Mesenchymal stem cell (in vitro differentiated cells and primary cell): ENCODE data around the gene TTC22.

ENCODE experiments used
- DNase-seq: peaks from one replicate; pipeline ENCODE4 v3.0.0-alpha.2; 2013
- H2AFZ ChIP-seq: one replicate; pipeline ENCODE4 v1.6.1; 2013; ENCODE audit warnings: low read depth, mild to moderate bottlenecking, control low read depth, inconsistent platforms, low read length, moderate library complexity
- H2AK5ac ChIP-seq: 2 replicates; pipeline ENCODE4 v1.6.1; 2013; ENCODE audit warnings: low read length, moderate library complexity, mild to moderate bottlenecking, inconsistent platforms; ENCODE audit not compliant: severe bottlenecking
- H2BK120ac ChIP-seq: one replicate; pipeline ENCODE4 v1.6.1; 2013; ENCODE audit warnings: low read depth, mild to moderate bottlenecking, inconsistent platforms, low read length, moderate library complexity
- H2BK12ac ChIP-seq, 2 experiments: one replicate each; pipeline ENCODE4 v1.6.1; 2013; ENCODE audit warnings: inconsistent platforms in 2 of 2, low read length in 2 of 2, mild to moderate bottlenecking in 2 of 2, moderate library complexity in 2 of 2, control low read depth in 1 of 2
- H2BK15ac ChIP-seq: one replicate; pipeline ENCODE4 v1.6.1; 2013; ENCODE audit warnings: mild to moderate bottlenecking, low read depth, inconsistent platforms; ENCODE audit not compliant: poor library complexity, severe bottlenecking
- H2BK5ac ChIP-seq: 2 replicates; pipeline ENCODE4 v1.6.1; 2013; ENCODE audit warnings: low read depth, mild to moderate bottlenecking, low read length, control low read depth, inconsistent platforms; ENCODE audit not compliant: poor library complexity, severe bottlenecking
- H3K14ac ChIP-seq, 2 experiments: one replicate each; pipeline ENCODE4 v1.6.1; 2013; ENCODE audit warnings: inconsistent platforms in 2 of 2, low read length in 2 of 2, control low read depth in 1 of 2, mild to moderate bottlenecking in 1 of 2, moderate library complexity in 1 of 2
- H3K18ac ChIP-seq, 2 experiments: one replicate each; pipeline ENCODE4 v1.6.1; 2013; ENCODE audit warnings: inconsistent platforms in 2 of 2, low read length in 2 of 2, control low read depth in 1 of 2, low read depth in 1 of 2, mild to moderate bottlenecking in 1 of 2
- H3K23ac ChIP-seq, 2 experiments: one replicate each; pipeline ENCODE4 v1.6.1; 2013; ENCODE audit warnings: inconsistent platforms in 2 of 2, low read length in 2 of 2, mild to moderate bottlenecking in 2 of 2, moderate library complexity in 2 of 2, control low read depth in 1 of 2
- H3K27ac ChIP-seq: 2 replicates; pipeline ENCODE4 v1.5.1; 2013; ENCODE audit warnings: mild to moderate bottlenecking, moderate library complexity, low read length, control low read depth, inconsistent platforms; ENCODE audit not compliant: poor library complexity, severe bottlenecking
- H3K27me3 ChIP-seq, 2 experiments: 2 replicates each; pipeline versions ENCODE4 v1.6.1 to v1.7.0; 2013; ENCODE audit warnings: low read length in 2 of 2, mild to moderate bottlenecking in 2 of 2, moderate library complexity in 2 of 2, control low read depth in 1 of 2, inconsistent platforms in 1 of 2; ENCODE audit not compliant: control insufficient read depth in 1 of 2, insufficient read depth in 1 of 2
- H3K36me3 ChIP-seq, 2 experiments: 2 replicates each; pipeline versions ENCODE4 v1.6.1 to v1.7.0; 2013; ENCODE audit warnings: low read length in 2 of 2, control low read depth in 1 of 2, inconsistent platforms in 1 of 2, low read depth in 1 of 2, mild to moderate bottlenecking in 1 of 2; ENCODE audit not compliant: insufficient read depth in 2 of 2, control insufficient read depth in 1 of 2
- H3K4ac ChIP-seq, 2 experiments: one replicate each; pipeline ENCODE4 v1.6.1; 2013; ENCODE audit warnings: inconsistent platforms in 2 of 2, low read length in 2 of 2, mild to moderate bottlenecking in 2 of 2, moderate library complexity in 2 of 2, control low read depth in 1 of 2, low read depth in 1 of 2
- H3K4me1 ChIP-seq: 2 replicates; pipeline ENCODE4 v1.6.1; 2013; ENCODE audit warnings: low read depth, low read length, control low read depth; ENCODE audit not compliant: control insufficient read depth, insufficient read depth
- H3K4me2 ChIP-seq: 2 replicates; pipeline ENCODE4 v1.6.1; 2013; ENCODE audit warnings: low read length, mild to moderate bottlenecking, inconsistent platforms; ENCODE audit not compliant: poor library complexity, severe bottlenecking
- H3K4me3 ChIP-seq, 2 experiments: 2 replicates each; pipeline versions ENCODE4 v1.5.1 to v1.7.0; 2013; ENCODE audit warnings: low read length in 2 of 2, mild to moderate bottlenecking in 2 of 2, control low read depth in 1 of 2, low read depth in 1 of 2; ENCODE audit not compliant: insufficient read depth in 1 of 2
- H3K79me1 ChIP-seq: replicated peaks from 2 replicates; pipeline ENCODE4 v1.6.1; 2013; ENCODE audit warnings: mild to moderate bottlenecking, control low read depth, low read length, inconsistent platforms; ENCODE audit not compliant: poor library complexity, severe bottlenecking
- H3K9ac ChIP-seq: 2 replicates; pipeline ENCODE4 v1.7.0; 2013; ENCODE audit warnings: mild to moderate bottlenecking, low read length, moderate library complexity
- H3K9me3 ChIP-seq: 2 replicates; pipeline ENCODE4 v1.7.0; 2013; ENCODE audit warnings: mild to moderate bottlenecking, low read length; ENCODE audit not compliant: control insufficient read depth
- H4K8ac ChIP-seq: one replicate; pipeline ENCODE4 v1.6.1; 2013; ENCODE audit warnings: inconsistent platforms, mild to moderate bottlenecking, low read length, moderate library complexity
- H4K91ac ChIP-seq: one replicate; pipeline ENCODE4 v1.6.1; 2013; ENCODE audit warnings: mild to moderate bottlenecking, low read length, inconsistent platforms
- WGBS: methylation state at CpG from one replicate; pipeline ENCODE4 v1.1.7; 2013; ENCODE audit warnings: mixed read lengths; 5-methylcytosine and 5-hydroxymethylcytosine counted together

Gene TTC22

DNA sequence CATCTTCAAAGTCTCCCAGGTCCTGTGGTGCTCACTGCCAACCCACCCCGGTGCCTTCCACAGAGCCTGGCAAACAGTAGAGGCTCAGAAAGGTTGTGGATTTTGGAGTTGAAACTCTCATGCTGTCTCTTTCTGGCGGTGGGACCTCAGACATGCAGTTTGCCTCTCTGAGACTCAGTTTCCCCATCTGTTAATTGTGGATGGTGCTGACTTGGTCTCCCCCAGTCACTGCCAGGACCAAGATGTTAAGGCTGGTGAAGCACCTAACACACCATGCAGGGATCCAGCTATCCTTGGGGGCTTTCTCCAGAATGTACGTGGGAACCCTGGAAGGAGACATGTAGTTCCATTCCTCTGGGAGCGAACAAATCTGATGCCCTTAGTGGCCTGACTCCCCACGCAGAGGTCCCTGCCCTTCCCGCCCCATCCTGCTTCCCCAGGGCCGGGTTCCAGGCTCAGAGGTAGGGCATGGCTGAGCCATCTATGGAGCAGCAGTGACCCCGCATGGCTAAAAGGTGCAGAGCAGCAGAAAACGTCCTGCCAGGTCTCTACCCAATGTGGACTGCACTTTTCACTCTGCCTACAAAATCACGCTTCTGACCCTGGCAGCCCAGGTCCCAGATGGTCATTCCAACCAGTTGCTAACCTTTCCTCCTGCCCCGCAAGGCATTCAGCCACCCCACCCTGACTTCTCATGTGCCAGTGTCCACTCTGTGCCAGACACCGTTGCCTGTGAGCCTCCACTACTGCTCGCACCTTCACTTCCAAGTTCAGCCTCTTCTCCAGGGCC, 9.2 kb upstream of the TTC22 start:
- no peak overlapping the region for H3K18ac ChIP-seq
- H2BK120ac ChIP-seq: no peak overlapping the region
- H3K9me3 ChIP-seq: no peaks in the 10 kb centered on the region
- H3K27ac ChIP-seq: no peak overlapping the region
- H2BK15ac ChIP-seq: no peak overlapping the region
- H2BK5ac ChIP-seq: no peak overlapping the region
- no peaks in the 10 kb centered on the region for H3K79me1 ChIP-seq
- no peak overlapping the region for H2AFZ ChIP-seq
- H3K23ac ChIP-seq: no peak overlapping the region
- no peak overlapping the region for H3K4me3 ChIP-seq
- WGBS: 38% methylated on average over 13 of the region's 13 CpGs
- H4K91ac ChIP-seq: peak overlapping the region; percentile 6
- no peaks in the 10 kb centered on the region for H3K36me3 ChIP-seq
- peak overlapping the region; percentile 48 for H3K9ac ChIP-seq
- H3K4ac ChIP-seq: no peak overlapping the region
- H3K4me2 ChIP-seq: no peak overlapping the region
- H4K8ac ChIP-seq: no peak overlapping the region
- H3K4me1 ChIP-seq: peaks cover 12% of the 10 kb centered on the region
- H3K27me3 ChIP-seq: peaks cover 8 to 11% of the 10 kb centered on the region in 2 experiments
- H3K14ac ChIP-seq: peak overlapping the region in 1 of 2 experiments; percentile 4
- peak; percentile 56 for DNase-seq
- no peak overlapping the region for H2BK12ac ChIP-seq
- no peak overlapping the region for H2AK5ac ChIP-seq

DNA sequence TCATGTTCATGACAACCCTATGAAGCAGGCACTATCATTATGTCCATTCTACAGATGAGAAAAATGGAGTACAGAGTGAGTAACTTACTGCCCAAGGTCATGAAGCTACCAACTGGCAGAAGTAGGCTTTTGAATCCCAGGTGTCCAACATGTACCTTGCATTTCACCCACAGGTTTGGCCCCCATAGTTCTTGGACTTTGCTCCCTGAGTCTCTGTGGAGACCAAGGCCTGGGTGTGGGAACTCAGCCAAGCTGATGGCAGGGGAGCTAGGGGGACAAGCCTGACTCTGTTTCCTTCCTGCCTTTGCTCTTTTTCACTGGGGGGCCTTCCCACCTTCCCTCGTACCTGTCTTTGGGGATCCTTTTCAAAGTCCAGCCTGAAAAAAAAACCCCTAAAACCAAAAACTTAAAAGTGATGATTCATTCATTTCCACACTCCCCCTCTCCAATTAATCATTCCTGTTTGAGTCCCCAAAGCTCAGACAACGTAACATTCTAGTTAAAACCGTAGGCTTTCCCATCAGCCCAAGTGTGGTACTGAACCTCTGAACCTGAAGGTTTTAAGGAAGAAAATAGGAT, 8.5 kb upstream of the TTC22 start:
- no peak overlapping the region for H2AK5ac ChIP-seq
- no peak overlapping the region for H3K4me2 ChIP-seq

DNA sequence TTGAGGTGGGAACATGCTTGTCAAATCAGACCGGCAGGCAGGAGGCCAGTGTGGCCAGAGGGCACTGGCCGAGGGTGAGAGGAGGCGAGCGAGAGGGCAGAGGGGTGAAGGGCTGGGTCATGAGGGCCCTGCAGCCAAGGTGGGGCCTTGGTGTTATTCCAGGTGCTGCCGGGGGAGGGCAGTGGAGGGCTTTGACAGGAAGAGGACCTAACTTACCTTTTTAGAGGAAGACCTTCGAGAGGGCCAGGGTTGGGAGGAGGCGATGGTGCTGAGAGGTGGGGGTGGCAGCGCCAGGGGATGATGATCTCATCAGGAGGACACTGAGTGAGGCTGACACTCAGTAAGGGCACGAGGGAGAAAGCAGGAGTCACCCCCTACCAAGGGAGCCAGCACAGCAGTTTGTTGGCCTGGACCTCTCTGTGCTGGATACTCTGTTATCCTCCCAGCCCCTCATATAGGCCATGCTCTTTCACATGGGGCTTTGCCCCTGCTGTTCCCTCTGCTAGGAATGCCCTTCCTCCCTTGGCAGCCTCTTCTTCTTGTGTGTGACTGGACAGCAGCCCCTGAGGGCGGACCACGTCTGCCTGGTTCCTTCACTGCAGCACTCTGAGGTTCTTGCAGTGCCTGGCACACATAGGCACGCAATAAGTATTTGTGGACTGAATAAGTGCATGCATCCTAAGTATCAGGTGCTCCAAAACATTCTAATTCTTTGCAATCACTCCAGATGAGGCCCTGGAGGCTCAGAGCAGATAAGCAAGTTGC, 7.5 kb upstream of the TTC22 start:
- Histone ChIP-seq H3K9ac (no peak overlapping the region), H3K4me1 (peaks cover 9% of the 10 kb centered on the region), H3K9me3 (no peaks in the 10 kb centered on the region), H2BK5ac (no peak overlapping the region), H2AK5ac (no peak overlapping the region), H3K18ac (no peak overlapping the region), H2BK12ac (no peak overlapping the region), H3K23ac (no peak overlapping the region), H3K27me3 (peaks cover 7% of the 10 kb centered on the region in 2 experiments), H3K4ac (no peak overlapping the region), H2BK120ac (no peak overlapping the region), H3K14ac (no peak overlapping the region), H2BK15ac (no peak overlapping the region), H3K4me3 (no peak overlapping the region), H4K91ac (no peak overlapping the region), H3K79me1 (no peaks in the 10 kb centered on the region), H3K4me2 (no peak overlapping the region), H2AFZ (no peak overlapping the region), H4K8ac (no peak overlapping the region), H3K36me3 (no peaks in the 10 kb centered on the region), H3K27ac (no peak overlapping the region)
- WGBS: 71% methylated on average over 12 of the region's 12 CpGs
- DNase-seq: peak; percentile 8

More for the DNA sequence above, 8.5 kb upstream of the TTC22 start:
- Histone ChIP-seq H3K4me3 (no peak overlapping the region), H3K27ac (no peak overlapping the region), H2BK5ac (no peak overlapping the region), H3K9me3 (no peaks in the 10 kb centered on the region), H2BK12ac (no peak overlapping the region), H3K18ac (no peak overlapping the region), H3K9ac (peak overlapping the region; percentile 48), H3K79me1 (no peaks in the 10 kb centered on the region), H3K4me1 (peaks cover 12% of the 10 kb centered on the region), H4K8ac (no peak overlapping the region), H2BK120ac (no peak overlapping the region), H3K4ac (no peak overlapping the region), H3K36me3 (no peaks in the 10 kb centered on the region), H3K14ac (no peak overlapping the region), H2BK15ac (no peak overlapping the region), H2AFZ (no peak overlapping the region), H3K27me3 (peaks cover 7 to 8% of the 10 kb centered on the region in 2 experiments), H3K23ac (no peak overlapping the region), H4K91ac (no peak overlapping the region)
- no peak for DNase-seq
- 75% methylated on average over 3 of the region's 3 CpGs for WGBS

DNA sequence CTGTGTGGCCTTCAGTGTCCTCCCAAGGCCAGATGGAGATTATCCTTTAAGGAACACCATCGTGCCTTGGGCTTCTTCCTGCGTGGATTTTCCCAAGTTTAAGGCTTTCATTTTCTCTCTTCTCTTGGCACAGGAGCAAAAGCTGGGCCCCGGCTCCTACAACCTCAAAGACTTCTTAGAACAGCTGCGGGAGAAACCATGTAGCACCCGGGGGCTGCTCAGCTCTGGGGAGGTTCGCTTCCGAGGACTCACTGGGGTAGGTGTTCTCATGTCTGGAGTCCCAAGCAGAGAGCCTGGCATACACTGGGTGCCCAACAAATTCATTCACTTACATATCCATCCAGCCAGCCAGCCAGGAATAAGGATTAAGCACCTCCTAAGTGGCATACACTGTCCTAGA, 6.6 kb upstream of the TTC22 start:
- Histone ChIP-seq H3K4ac (no peak overlapping the region), H3K9me3 (no peaks in the 10 kb centered on the region)

More for the DNA sequence above, 6.6 kb upstream of the TTC22 start:
- Histone ChIP-seq H2BK5ac (no peak overlapping the region), H4K91ac (no peak overlapping the region), H3K4me1 (peaks cover 6% of the 10 kb centered on the region), H3K23ac (no peak overlapping the region), H3K27ac (no peak overlapping the region), H2AK5ac (no peak overlapping the region), H3K36me3 (no peaks in the 10 kb centered on the region), H3K27me3 (peaks cover 7% of the 10 kb centered on the region in 2 experiments), H2AFZ (no peak overlapping the region), H4K8ac (no peak overlapping the region), H3K9ac (no peak overlapping the region), H3K14ac (no peak overlapping the region), H2BK12ac (no peak overlapping the region), H2BK15ac (no peak overlapping the region), H3K4me3 (no peak overlapping the region), H3K18ac (no peak overlapping the region), H2BK120ac (no peak overlapping the region), H3K79me1 (no peaks in the 10 kb centered on the region), H3K4me2 (no peak overlapping the region)
- DNase-seq: no peak
- 96% methylated on average over 7 of the region's 7 CpGs for WGBS
